IMR-90 (cell line): ENCODE measurements around the gene CHRM4. TPM values are rescaled to one million over a fixed set of nuclear protein-coding genes. Genes with fewer than 3 reads are reported as not detected.

Experiments
- ATAC-seq: fragments of 200-7000 bp; cut with Tn5 transposase; 2 replicates; pipeline ENCODE4 v1.9.1; 2020; ENCODE audit warnings: low read depth, mild to moderate bottlenecking, moderate library complexity
- BruUV-seq: library from RNA; stranded (reverse); fragments of 400-500 nt; replicated peaks from 2 replicates; lab custom pipeline; 2021; lab: Mats Ljungman, UMichigan
- CTCF ChIA-PET: fragments of 300-600 bp; formaldehyde crosslinking; extraction: SDS; loops from one replicate; lab custom pipeline; 2021; ENCODE audit warnings: antibody characterized with exemption; lab: Yijun Ruan, JAX
- POLR2A ChIA-PET: fragments of 300-600 bp; sonication (Branson Sonifier 250); formaldehyde crosslinking; loops from one replicate; lab custom pipeline; 2022; ENCODE audit warnings: antibody characterized with exemption; ENCODE audit not compliant: unreplicated experiment; lab: Charles Lee
- DNase-seq: peaks from one replicate; pipeline ENCODE4 v3.0.0; 2013
- H2AFZ ChIP-seq: replicated peaks from 2 replicates; pipeline ENCODE3; 2013; ENCODE audit warnings: low read length, mild to moderate bottlenecking; ENCODE audit not compliant: poor library complexity
- H2AK5ac ChIP-seq: 2 replicates; pipeline ENCODE4 v1.6.1; 2013; ENCODE audit warnings: low read depth, low read length, inconsistent platforms
- H2AK9ac ChIP-seq: replicated peaks from 2 replicates; pipeline ENCODE3; 2013; ENCODE audit warnings: mild to moderate bottlenecking, low read depth, low read length, moderate library complexity; ENCODE audit not compliant: poor library complexity
- H2BK120ac ChIP-seq: 2 replicates; pipeline ENCODE4 v1.6.1; 2013; ENCODE audit warnings: low read depth, low read length, inconsistent platforms
- H2BK15ac ChIP-seq: 3 replicates; pipeline ENCODE4 v1.6.1; 2013; ENCODE audit warnings: low read depth, low read length, inconsistent platforms
- H2BK20ac ChIP-seq: 2 replicates; pipeline ENCODE4 v1.6.1; 2013; ENCODE audit warnings: low read depth, mild to moderate bottlenecking, inconsistent platforms, low read length, moderate library complexity
- H2BK5ac ChIP-seq: 2 replicates; pipeline ENCODE4 v1.6.1; 2013; ENCODE audit warnings: mild to moderate bottlenecking, low read depth, low read length, inconsistent platforms; ENCODE audit not compliant: poor library complexity, severe bottlenecking
- H3K14ac ChIP-seq: replicated peaks from 2 replicates; pipeline ENCODE4 v1.6.1; 2013; ENCODE audit warnings: low read depth, low read length, inconsistent platforms
- H3K18ac ChIP-seq: 2 replicates; pipeline ENCODE4 v1.6.1; 2013; ENCODE audit warnings: low read depth, low read length, control low read depth
- H3K23ac ChIP-seq: 2 replicates; pipeline ENCODE4 v1.6.1; 2013; ENCODE audit warnings: low read depth, low read length, inconsistent platforms
- H3K27ac ChIP-seq: 2 replicates; pipeline ENCODE4 v1.5.1; 2013; ENCODE audit warnings: mild to moderate bottlenecking, control low read depth, low read length; ENCODE audit not compliant: insufficient read depth
- H3K27me3 ChIP-seq: 2 replicates; pipeline ENCODE4 v1.6.1; 2013; ENCODE audit warnings: low read length; ENCODE audit not compliant: control insufficient read depth, insufficient read depth
- H3K36me3 ChIP-seq: 2 replicates; pipeline ENCODE4 v1.6.1; 2013; ENCODE audit warnings: low read length, mixed read lengths; ENCODE audit not compliant: control insufficient read depth, insufficient read depth
- H3K4ac ChIP-seq: 2 replicates; pipeline ENCODE4 v1.6.1; 2013; ENCODE audit warnings: low read depth, low read length, inconsistent platforms
- H3K4me1 ChIP-seq: 2 replicates; pipeline ENCODE4 v1.6.1; 2013; ENCODE audit warnings: low read length, mixed read lengths; ENCODE audit not compliant: control insufficient read depth, insufficient read depth
- H3K4me2 ChIP-seq: 2 replicates; pipeline ENCODE4 v1.6.1; 2013; ENCODE audit warnings: low read depth, mild to moderate bottlenecking, control low read depth, low read length, moderate library complexity
- H3K4me3 ChIP-seq: 2 replicates; pipeline ENCODE4 v1.5.1; 2013; ENCODE audit warnings: low read depth, mild to moderate bottlenecking, control low read depth, low read length, moderate library complexity; ENCODE audit not compliant: insufficient read depth
- H3K56ac ChIP-seq: 2 replicates; pipeline ENCODE4 v1.6.1; 2013; ENCODE audit warnings: low read length, inconsistent platforms; ENCODE audit not compliant: insufficient read depth; ENCODE audit errors: extremely low read depth
- H3K79me1 ChIP-seq, 2 experiments: 2 replicates each; pipeline ENCODE4 v1.6.1; 2013; ENCODE audit warnings: low read length in 2 of 2, inconsistent platforms in 1 of 2, low read depth in 1 of 2
- H3K9ac ChIP-seq: 2 replicates; pipeline ENCODE4 v1.6.1; 2013; ENCODE audit warnings: low read depth, low read length, control low read depth
- H3K9me1 ChIP-seq: 2 replicates; pipeline ENCODE4 v1.6.1; 2013; ENCODE audit warnings: low read length, inconsistent platforms; ENCODE audit not compliant: insufficient read depth
- H3K9me3 ChIP-seq: 2 replicates; pipeline ENCODE4 v1.6.1; 2013; ENCODE audit warnings: low read length; ENCODE audit not compliant: control insufficient read depth, insufficient read depth
- H4K20me1 ChIP-seq: 2 replicates; pipeline ENCODE4 v1.6.1; 2013; ENCODE audit warnings: low read length, inconsistent platforms; ENCODE audit not compliant: insufficient read depth
- H4K5ac ChIP-seq: 2 replicates; pipeline ENCODE4 v1.6.1; 2013; ENCODE audit warnings: mild to moderate bottlenecking, low read depth, low read length, control low read depth
- H4K8ac ChIP-seq, 2 experiments: 2 replicates each; pipeline ENCODE4 v1.6.1; 2013; ENCODE audit warnings: low read depth in 2 of 2, low read length in 2 of 2, control low read depth in 1 of 2, inconsistent platforms in 1 of 2
- H4K91ac ChIP-seq: 2 replicates; pipeline ENCODE4 v1.6.1; 2013; ENCODE audit warnings: low read depth, low read length, inconsistent platforms; ENCODE audit not compliant: insufficient read depth
- MAFK ChIP-seq: IDR thresholded peaks from 2 replicates; pipeline ENCODE4 v1.6.1; 2012; ENCODE audit warnings: low read depth, low read length, improper control_type of control experiment
- SMC3 ChIP-seq: fragments of 150-350 bp; IDR thresholded peaks from 2 replicates; pipeline ENCODE4 v1.6.1; 2016; ENCODE audit warnings: low read depth, mild to moderate bottlenecking, antibody characterized with exemption, low read length, moderate library complexity
- USF2 ChIP-seq: fragments of 150-350 bp; IDR thresholded peaks from 2 replicates; pipeline ENCODE4 v1.6.1; 2017; ENCODE audit warnings: mild to moderate bottlenecking, antibody characterized with exemption, low read length, low read depth
- WGBS, 2 experiments: methylation state at CpG; one replicate each; pipeline versions ENCODE4 v1.1.5 to v1.1.7; 2013; ENCODE audit warnings: missing lambda C conversion rate in 2 of 2; ENCODE audit not compliant: insufficient read length in 1 of 2; ENCODE audit errors: extremely low coverage in 2 of 2; 5-methylcytosine and 5-hydroxymethylcytosine counted together
- dilution Hi-C: fragments of 300-500 bp; cut with HindIII; formaldehyde crosslinking; loops from one replicate; pipeline ENCODE4 v1.14.3; 2018; ENCODE audit warnings: low sequenced_read_pairs; ENCODE audit not compliant: unreplicated experiment
- in situ Hi-C: fragments of 300-500 bp; cut with MboI; formaldehyde crosslinking; loops from 3 replicates; pipeline ENCODE4 v1.14.3; 2019; ENCODE audit warnings: low sequenced_read_pairs, inconsistent platforms, mixed read lengths
- intact Hi-C: fragments of 100-400 bp; cut with micrococcal nuclease; formaldehyde crosslinking; loops from 2 replicates; pipeline ENCODE4 v1.10.0; 2022
- polyA plus RNA-seq, 3 experiments: library from polyadenylated mRNA; depleted of rRNA; stranded (reverse); fragments of >200 nt; gene quantifications; 2 replicates each; pipeline ENCODE4 v1.2.3, GENCODE V29; 2012; ENCODE audit warnings: low replicate concordance in 1 of 3
- total RNA-seq: library from RNA; depleted of rRNA; stranded (reverse); fragments of >200 nt; gene quantifications from 2 replicates; pipeline ENCODE4 v1.2.3, GENCODE V29; 2012

The CHRM4 gene
- total and polyA plus RNA-seq, 2 of the 4 experiments (the other 2 are of a cell fraction): 0.09 to 0.18 TPM

- Histone ChIP-seq H2AK5ac (no peak overlapping the region), H2BK120ac (no peak overlapping the region), H3K27me3 (peaks cover 31% of the 10 kb centered on the region), H3K9me1 (0 out of 2 replicates have a peak, but pooled peaks cover 5% of the 10 kb centered on the region), H3K4ac (no peak overlapping the region), H2AFZ (no peak overlapping the region), H4K91ac (no peak overlapping the region), H4K5ac (no peak overlapping the region), H3K14ac (no peak overlapping the region), H3K9ac (no peak overlapping the region), H3K4me1 (peaks cover 13% of the 10 kb centered on the region), H4K20me1 (peaks cover 10% of the 10 kb centered on the region), H3K4me2 (no peak overlapping the region), H3K9me3 (no peaks in the 10 kb centered on the region), H2BK15ac (no peak overlapping the region), H4K8ac (no peak overlapping the region), H3K79me1 (peaks cover 0 to 11% of the 10 kb centered on the region in 2 experiments; a peak in 2 of 4 replicates), H3K27ac (no peak overlapping the region), H3K36me3 (no peaks in the 10 kb centered on the region), H2BK20ac (no peak overlapping the region), H3K23ac (no peak overlapping the region), H2AK9ac (peak overlapping the region; percentile 50), H3K4me3 (no peak overlapping the region), H3K56ac (no peak overlapping the region), H3K18ac (no peak overlapping the region), H2BK5ac (no peak overlapping the region)
- in situ Hi-C loops (no loop called here), intact Hi-C loops (loop anchor here (10.0 kb wide), 1 partner anchor 299 kb away; no protein-coding TSS in a partner anchor), dilution Hi-C loops (no loop called here)
- TF ChIP-seq MAFK: no peak
- no peak for TF ChIP-seq USF2
- TF ChIP-seq SMC3: no peak
- BruUV-seq: no TSS peak
- DNase-seq (no peak), ATAC-seq (no peak)
- 96% methylated on average over 16 of the region's 25 CpGs; no CpG with 5 or more reads in 1 of the 2 experiments for WGBS, 2 experiments
- POLR2A ChIA-PET: no interaction called here
- CTCF ChIA-PET: no interaction called here
Measured at GRCh38 chr11:46386005-46386578, 5.5 kb downstream of the CHRM4 start.
